ENCODE measurements around the gene CD34. TPM values are rescaled to one million over a fixed set of nuclear protein-coding genes. Genes with fewer than 3 reads are reported as not detected.

Gene CD34
- total and polyA plus RNA-seq, 7 experiments from 2014 or later: 0.02 to 3.4 (median 0.39) TPM; not detected in 3

DNA sequence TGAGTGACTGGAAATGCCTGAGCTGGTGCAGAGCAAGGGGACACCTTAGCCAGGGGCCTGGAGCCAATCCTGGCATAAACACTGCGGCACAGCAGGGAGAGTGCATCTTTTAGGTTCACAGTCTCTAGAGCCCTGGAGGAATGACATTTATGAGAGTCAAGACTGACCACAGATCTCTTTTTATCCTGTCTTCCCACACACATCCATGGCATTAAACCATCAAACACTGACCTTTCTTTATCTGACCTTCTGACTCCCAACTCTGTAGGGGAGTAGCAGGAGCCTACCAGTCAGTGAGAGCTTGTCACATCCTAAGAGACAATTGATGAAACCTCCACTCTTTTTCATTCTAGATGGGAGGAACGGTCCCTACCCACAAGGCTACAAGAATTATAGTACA lies 7.9 kb downstream of the CD34 start:
- CTCF ChIA-PET: interaction anchor here (0.6 kb wide), 1 partner anchor 32 kb away, joined by 3 read pairs; no protein-coding TSS in a partner anchor
- Mint-ChIP-seq H3K27ac (no peak overlapping the region), H3K4me1 (peaks cover 0 to 25% (median 0%) of the 10 kb centered on the region in 7 donors)

DNA sequence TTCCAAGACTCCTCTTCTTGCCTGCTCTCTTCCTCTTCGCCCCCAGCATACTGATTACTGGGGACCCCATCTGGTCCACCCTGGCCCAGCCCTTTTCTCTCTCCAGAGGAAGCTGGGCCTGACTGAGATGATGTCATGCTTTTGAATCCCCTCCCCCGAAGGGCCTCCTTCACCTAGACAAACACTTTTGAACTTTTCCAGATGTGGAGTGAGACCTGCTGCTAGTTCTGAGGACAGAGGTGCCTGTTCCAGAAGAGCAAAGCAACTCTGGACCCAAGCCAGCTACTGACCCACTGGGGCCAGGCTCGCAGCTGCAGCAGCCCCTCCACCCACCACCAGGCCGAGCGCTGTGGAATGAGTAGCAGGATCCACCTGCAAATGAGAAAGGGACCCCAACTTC lies 8.4 kb downstream of the CD34 start:
- Mint-ChIP-seq H3K4me1 (peaks cover 0 to 25% (median 0%) of the 10 kb centered on the region in 7 donors), H3K9me3 (no peaks in the 10 kb centered on the region), H3K27ac (peak overlapping the region in 1 of 9 donors; percentile 33), H3K4me3 (no peak overlapping the region), H3K36me3 (no peaks in the 10 kb centered on the region), H3K27me3 (peaks cover under 1 to 5% (median 3%) of the 10 kb centered on the region in 5 donors)
- no peaks in the 10 kb centered on the region for H3K27me3 ChIP-seq (ENCODE audit: control insufficient read depth in 2 of 2, insufficient read depth in 2 of 2, low read length in 2 of 2)
- intact Hi-C loops (cut with micrococcal nuclease): no loop called here
- ATAC-seq (no peak), DNase-seq (no peak)
- ChIA-PET POLR2A (no interaction called here), CTCF (no interaction called here)
- H3K9me3 ChIP-seq (ENCODE audit: control insufficient read depth in 2 of 3, low read length in 3 of 3): no peaks in the 10 kb centered on the region
- H3K4me3 ChIP-seq (ENCODE audit: low read length): no peak overlapping the region
- no peaks in the 10 kb centered on the region for H3K4me1 ChIP-seq (ENCODE audit: control insufficient read depth in 2 of 2, insufficient read depth in 2 of 2, low read length in 2 of 2)
- H3K36me3 ChIP-seq (ENCODE audit: control insufficient read depth in 2 of 3, insufficient read depth in 3 of 3, low read length in 3 of 3): no peaks in the 10 kb centered on the region
- no peak overlapping the region for H3K27ac ChIP-seq (ENCODE audit: low read depth, low read length)

More for the DNA sequence above, 7.9 kb downstream of the CD34 start:
- POLR2A ChIA-PET: no interaction called here
- Histone ChIP-seq H3K27me3 (ENCODE audit: control insufficient read depth in 2 of 2, insufficient read depth in 2 of 2, low read length in 2 of 2) (no peaks in the 10 kb centered on the region), H3K36me3 (ENCODE audit: control insufficient read depth in 2 of 3, insufficient read depth in 3 of 3, low read length in 3 of 3) (no peaks in the 10 kb centered on the region), H3K9me3 (ENCODE audit: control insufficient read depth in 2 of 3, low read length in 3 of 3) (no peaks in the 10 kb centered on the region), H3K4me1 (ENCODE audit: control insufficient read depth in 2 of 2, insufficient read depth in 2 of 2, low read length in 2 of 2) (no peaks in the 10 kb centered on the region), H3K4me3 (ENCODE audit: low read length) (no peak overlapping the region), H3K27ac (ENCODE audit: low read depth, low read length) (no peak overlapping the region)
- Mint-ChIP-seq H3K4me3 (no peak overlapping the region), H3K27me3 (peaks cover 6 to 9% (median 8%) of the 10 kb centered on the region in 5 donors), H3K36me3 (no peaks in the 10 kb centered on the region), H3K9me3 (no peaks in the 10 kb centered on the region)
- intact Hi-C loops (cut with micrococcal nuclease): no loop called here
- no peak for ATAC-seq
- DNase-seq: no peak

DNA sequence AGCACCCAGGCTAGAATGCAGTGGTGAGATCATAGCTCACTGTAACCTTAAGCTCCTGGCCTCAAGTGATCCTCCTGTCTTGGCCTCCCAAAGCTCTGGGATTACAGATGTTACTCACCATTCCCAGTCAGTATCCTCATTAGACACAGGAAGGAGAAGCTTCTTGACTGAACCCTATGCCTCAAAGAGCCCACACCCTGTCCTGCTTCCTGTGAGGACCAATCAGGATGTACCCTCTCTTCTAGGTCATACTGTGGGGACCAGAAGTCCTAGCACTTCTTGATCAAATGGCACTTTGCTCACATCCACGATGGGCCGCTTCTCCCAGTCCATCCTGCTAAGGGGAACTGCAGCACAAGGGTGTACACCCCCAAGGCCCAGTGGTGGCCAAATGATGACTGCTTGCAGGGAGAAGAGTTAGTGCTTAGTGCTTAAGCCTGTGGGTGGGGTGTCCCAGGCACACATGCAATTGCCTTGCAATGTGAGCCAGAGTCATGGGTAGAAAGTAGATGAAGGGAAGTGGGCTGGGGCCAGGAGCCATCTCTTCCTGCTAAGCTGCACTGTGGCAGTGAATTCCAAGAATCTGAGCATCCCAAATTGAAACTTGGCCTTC lies 9.8 kb downstream of the CD34 start:
- Mint-ChIP-seq H3K27me3 (no peaks in the 10 kb centered on the region), H3K27ac (no peak overlapping the region), H3K36me3 (no peaks in the 10 kb centered on the region), H3K4me3 (no peak overlapping the region), H3K4me1 (peaks cover 0 to 25% (median 0%) of the 10 kb centered on the region in 7 donors), H3K9me3 (no peaks in the 10 kb centered on the region)
- H3K4me1 ChIP-seq (ENCODE audit: control insufficient read depth in 2 of 2, insufficient read depth in 2 of 2, low read length in 2 of 2): no peaks in the 10 kb centered on the region
- intact Hi-C loops (cut with micrococcal nuclease): no loop called here
- ATAC-seq (no peak), DNase-seq (no peak)
- H3K36me3 ChIP-seq (ENCODE audit: control insufficient read depth in 2 of 3, insufficient read depth in 3 of 3, low read length in 3 of 3): no peaks in the 10 kb centered on the region
- CTCF ChIA-PET: interaction anchor here (0.6 kb wide), 1 partner anchor 16 kb away, joined by 3 read pairs; no protein-coding TSS in a partner anchor
- H3K27ac ChIP-seq (ENCODE audit: low read depth, low read length): no peak overlapping the region
- H3K9me3 ChIP-seq (ENCODE audit: control insufficient read depth in 2 of 3, low read length in 3 of 3): no peaks in the 10 kb centered on the region
- POLR2A ChIA-PET: no interaction called here
- no peaks in the 10 kb centered on the region for H3K27me3 ChIP-seq (ENCODE audit: control insufficient read depth in 2 of 2, insufficient read depth in 2 of 2, low read length in 2 of 2)
- no peak overlapping the region for H3K4me3 ChIP-seq (ENCODE audit: low read length)

DNA sequence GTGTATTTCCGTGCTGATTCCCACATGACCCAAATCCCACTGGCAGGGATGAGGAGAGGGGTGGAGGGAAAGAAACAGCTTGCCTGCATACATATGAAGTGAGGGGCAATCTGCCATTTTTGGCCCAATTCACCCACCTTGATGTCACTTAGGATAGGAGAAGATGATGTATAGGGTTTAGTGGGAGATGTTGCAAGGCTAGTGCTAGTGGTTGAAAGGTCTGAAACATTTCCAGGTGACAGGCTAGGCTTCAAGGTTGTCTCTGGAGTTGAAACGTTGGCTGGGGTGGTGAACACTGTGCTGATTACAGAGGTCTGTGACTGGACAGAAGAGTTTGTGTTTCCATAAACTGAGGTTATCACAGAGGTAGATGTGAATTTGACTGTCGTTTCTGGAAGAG lies 12.1 kb downstream of the CD34 start:
- Histone ChIP-seq H3K27me3 (ENCODE audit: control insufficient read depth in 2 of 2, insufficient read depth in 2 of 2, low read length in 2 of 2) (no peaks in the 10 kb centered on the region), H3K4me1 (ENCODE audit: control insufficient read depth in 2 of 2, insufficient read depth in 2 of 2, low read length in 2 of 2) (no peaks in the 10 kb centered on the region), H3K9me3 (ENCODE audit: control insufficient read depth in 2 of 3, low read length in 3 of 3) (no peaks in the 10 kb centered on the region), H3K4me3 (ENCODE audit: low read length) (no peak overlapping the region), H3K36me3 (ENCODE audit: control insufficient read depth in 2 of 3, insufficient read depth in 3 of 3, low read length in 3 of 3) (no peaks in the 10 kb centered on the region), H3K27ac (ENCODE audit: low read depth, low read length) (no peak overlapping the region)
- Mint-ChIP-seq H3K27me3 (peaks cover 0 to 9% (median 0%) of the 10 kb centered on the region in 5 donors), H3K4me1 (peaks cover 0 to 16% (median 0%) of the 10 kb centered on the region in 7 donors), H3K4me3 (no peak overlapping the region), H3K36me3 (no peaks in the 10 kb centered on the region), H3K27ac (peak overlapping the region in 1 of 9 donors; percentile 5), H3K9me3 (no peaks in the 10 kb centered on the region)
- ChIA-PET POLR2A (no interaction called here), CTCF (no interaction called here)
- DNase-seq: no peak
- intact Hi-C loops (cut with micrococcal nuclease): no loop called here
- ATAC-seq: no peak

DNA sequence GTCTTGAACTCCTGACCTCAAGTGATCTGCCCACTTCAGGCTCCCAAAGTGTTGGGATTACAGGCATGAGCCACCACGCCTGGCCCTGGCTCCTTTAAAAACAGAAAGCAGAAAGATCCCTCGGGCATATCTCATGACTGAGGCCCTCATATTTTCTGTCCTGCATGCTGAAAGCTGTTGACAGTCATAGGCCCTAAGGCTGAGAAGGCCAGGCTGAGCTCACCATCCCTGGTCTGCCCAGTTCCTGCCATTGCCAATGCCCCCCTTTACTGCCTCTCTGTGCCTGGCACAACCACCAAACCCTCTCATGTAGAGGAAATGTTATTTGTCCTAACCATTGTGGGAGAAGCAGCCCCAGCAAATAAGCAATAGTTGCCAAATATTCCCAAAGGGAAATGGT lies 12.7 kb downstream of the CD34 start:
- peaks cover 0 to 11% (median 0%) of the 10 kb centered on the region in 5 donors for H3K27me3 Mint-ChIP-seq
- peaks cover 0 to 13% (median 0%) of the 10 kb centered on the region in 7 donors for H3K4me1 Mint-ChIP-seq
- H3K27ac Mint-ChIP-seq: no peak overlapping the region
- Histone ChIP-seq H3K9me3 (ENCODE audit: control insufficient read depth in 2 of 3, low read length in 3 of 3) (no peaks in the 10 kb centered on the region), H3K27ac (ENCODE audit: low read depth, low read length) (no peak overlapping the region), H3K4me3 (ENCODE audit: low read length) (no peak overlapping the region), H3K4me1 (ENCODE audit: control insufficient read depth in 2 of 2, insufficient read depth in 2 of 2, low read length in 2 of 2) (no peaks in the 10 kb centered on the region), H3K36me3 (ENCODE audit: control insufficient read depth in 2 of 3, insufficient read depth in 3 of 3, low read length in 3 of 3) (no peaks in the 10 kb centered on the region), H3K27me3 (ENCODE audit: control insufficient read depth in 2 of 2, insufficient read depth in 2 of 2, low read length in 2 of 2) (no peaks in the 10 kb centered on the region)
- ATAC-seq: no peak
- H3K36me3 Mint-ChIP-seq: no peaks in the 10 kb centered on the region
- no peaks in the 10 kb centered on the region for H3K9me3 Mint-ChIP-seq
- no peak overlapping the region for H3K4me3 Mint-ChIP-seq
- ChIA-PET CTCF (interaction anchor here (1.0 kb wide), 1 partner anchor 13 kb away, joined by 3 read pairs; no protein-coding TSS in a partner anchor), POLR2A (no interaction called here)
- intact Hi-C loops (cut with micrococcal nuclease): no loop called here
- DNase-seq: no peak

DNA sequence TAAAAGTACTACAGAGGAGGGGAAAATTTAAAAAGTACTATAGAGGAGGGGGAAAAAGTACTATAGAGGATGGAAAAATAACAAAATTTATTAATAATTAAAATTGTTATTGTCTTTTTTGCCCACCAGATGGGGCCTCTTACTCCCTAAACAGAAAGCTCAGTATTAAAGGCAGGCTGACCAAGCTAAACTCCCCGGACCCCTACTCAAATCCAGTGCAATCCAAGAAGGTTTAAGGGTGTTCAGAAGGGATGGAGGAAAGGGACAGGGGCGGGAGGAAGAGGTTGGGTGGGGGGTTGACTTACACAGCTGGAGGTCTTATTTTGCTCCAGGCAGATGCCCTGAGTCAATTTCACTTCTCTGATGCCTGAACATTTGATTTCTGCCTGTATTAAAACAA lies 13.7 kb downstream of the CD34 start:
- H3K27ac Mint-ChIP-seq: no peak overlapping the region
- H3K4me3 Mint-ChIP-seq: no peak overlapping the region
- Histone ChIP-seq H3K4me3 (ENCODE audit: low read length) (no peak overlapping the region), H3K36me3 (ENCODE audit: control insufficient read depth in 2 of 3, insufficient read depth in 3 of 3, low read length in 3 of 3) (no peaks in the 10 kb centered on the region), H3K27me3 (ENCODE audit: control insufficient read depth in 2 of 2, insufficient read depth in 2 of 2, low read length in 2 of 2) (no peaks in the 10 kb centered on the region), H3K4me1 (ENCODE audit: control insufficient read depth in 2 of 2, insufficient read depth in 2 of 2, low read length in 2 of 2) (no peaks in the 10 kb centered on the region), H3K9me3 (ENCODE audit: control insufficient read depth in 2 of 3, low read length in 3 of 3) (no peaks in the 10 kb centered on the region), H3K27ac (ENCODE audit: low read depth, low read length) (no peak overlapping the region)
- H3K4me1 Mint-ChIP-seq: peaks cover 0 to 10% (median 0%) of the 10 kb centered on the region in 7 donors
- H3K27me3 Mint-ChIP-seq: peaks cover 0 to 11% (median 0%) of the 10 kb centered on the region in 5 donors
- ChIA-PET CTCF (no interaction called here), POLR2A (no interaction called here)
- ATAC-seq: no peak
- DNase-seq: no peak
- intact Hi-C loops (cut with micrococcal nuclease): no loop called here
- H3K9me3 Mint-ChIP-seq: no peaks in the 10 kb centered on the region
- H3K36me3 Mint-ChIP-seq: no peaks in the 10 kb centered on the region

DNA sequence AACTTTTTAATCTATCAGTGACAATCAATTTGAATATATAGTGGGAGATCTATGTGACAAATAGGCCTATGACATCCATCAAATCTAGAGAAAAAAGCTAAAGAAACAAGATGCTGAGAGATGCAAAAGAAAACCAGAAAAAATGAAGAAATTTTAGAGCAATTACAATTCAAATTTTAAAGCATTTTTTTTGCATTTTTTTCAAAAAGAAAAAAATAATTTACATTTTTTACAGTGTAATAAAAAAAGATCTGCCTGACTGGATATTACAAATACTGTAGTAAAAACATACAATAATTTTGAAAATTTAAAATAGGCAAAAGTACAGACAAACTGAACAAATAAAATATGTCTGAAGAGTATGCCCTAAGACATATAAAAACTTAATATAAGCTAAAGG lies 14.4 kb downstream of the CD34 start:
- H3K4me3 Mint-ChIP-seq: no peak overlapping the region
- Histone ChIP-seq H3K9me3 (ENCODE audit: control insufficient read depth in 2 of 3, low read length in 3 of 3) (no peaks in the 10 kb centered on the region), H3K27me3 (ENCODE audit: control insufficient read depth in 2 of 2, insufficient read depth in 2 of 2, low read length in 2 of 2) (no peaks in the 10 kb centered on the region), H3K4me3 (ENCODE audit: low read length) (no peak overlapping the region), H3K27ac (ENCODE audit: low read depth, low read length) (no peak overlapping the region), H3K4me1 (ENCODE audit: control insufficient read depth in 2 of 2, insufficient read depth in 2 of 2, low read length in 2 of 2) (no peaks in the 10 kb centered on the region), H3K36me3 (ENCODE audit: control insufficient read depth in 2 of 3, insufficient read depth in 3 of 3, low read length in 3 of 3) (no peaks in the 10 kb centered on the region)
- H3K27ac Mint-ChIP-seq: no peak overlapping the region
- H3K27me3 Mint-ChIP-seq: peaks cover 0 to 11% (median 0%) of the 10 kb centered on the region in 5 donors
- DNase-seq (no peak), ATAC-seq (no peak)
- intact Hi-C loops (cut with micrococcal nuclease): no loop called here
- ChIA-PET POLR2A (interaction anchor here (0.9 kb wide), 1 partner anchor 9 kb away, joined by 3 read pairs; no protein-coding TSS in a partner anchor), CTCF (interaction anchor here (0.7 kb wide), 1 partner anchor 22 kb away, joined by 3 read pairs; no protein-coding TSS in a partner anchor)
- H3K9me3 Mint-ChIP-seq: no peaks in the 10 kb centered on the region
- peaks cover 0 to 8% (median 0%) of the 10 kb centered on the region in 7 donors for H3K4me1 Mint-ChIP-seq
- H3K36me3 Mint-ChIP-seq: no peaks in the 10 kb centered on the region
